Activated CD4-positive, CD25-positive, alpha-beta regulatory T cell treated with anti-CD3 and anti-CD28 coated beads, Interleukin-2, amount 50 U/mL, for 24 hours (primary cell): ENCODE data around the gene FCHO1.
"Not testable (repeated sequence)": the region's sequence is repeated elsewhere in the genome, so short reads cannot be mapped to it uniquely, and the experiment has no call there.

Experiments used
- ATAC-seq, 2 donors: fragments of 150-1000 bp; cut with Tn5 transposase; one replicate each; pipeline ENCODE4 v1.10.0; 2021; ENCODE audit warnings: mild to moderate bottlenecking in 1 of 2, moderate library complexity in 1 of 2

Gene FCHO1

GRCh38 chr19:17764348-17764747 is 13.1 kb downstream of the FCHO1 start:
- ATAC-seq: no peak

GRCh38 chr19:17765069-17765618 is 13.9 kb downstream of the FCHO1 start:
- ATAC-seq: no peak

- ATAC-seq: no peak
These were observed 15.4 kb downstream of the FCHO1 start for GRCh38 chr19:17766543-17767131.

DNA sequence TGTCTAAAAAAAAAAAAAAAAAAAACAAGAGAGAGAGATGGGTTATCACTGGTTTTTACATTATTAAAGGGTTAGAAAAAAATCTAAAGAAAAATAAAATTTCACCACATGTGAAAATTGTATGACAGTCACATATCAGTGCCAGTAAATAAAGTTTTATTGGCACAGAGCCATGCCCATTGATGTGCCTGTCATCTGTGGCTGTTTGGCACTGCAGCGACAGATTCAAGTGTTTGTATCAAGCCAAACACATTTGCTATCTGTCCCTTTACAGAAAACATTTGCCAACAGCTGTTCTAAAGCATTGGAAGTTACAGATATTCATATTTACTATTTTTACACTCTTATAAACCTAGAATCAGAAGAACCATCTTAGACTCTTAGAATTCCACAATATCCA is 16.3 kb downstream of the FCHO1 start:
- ATAC-seq: no peak

DNA sequence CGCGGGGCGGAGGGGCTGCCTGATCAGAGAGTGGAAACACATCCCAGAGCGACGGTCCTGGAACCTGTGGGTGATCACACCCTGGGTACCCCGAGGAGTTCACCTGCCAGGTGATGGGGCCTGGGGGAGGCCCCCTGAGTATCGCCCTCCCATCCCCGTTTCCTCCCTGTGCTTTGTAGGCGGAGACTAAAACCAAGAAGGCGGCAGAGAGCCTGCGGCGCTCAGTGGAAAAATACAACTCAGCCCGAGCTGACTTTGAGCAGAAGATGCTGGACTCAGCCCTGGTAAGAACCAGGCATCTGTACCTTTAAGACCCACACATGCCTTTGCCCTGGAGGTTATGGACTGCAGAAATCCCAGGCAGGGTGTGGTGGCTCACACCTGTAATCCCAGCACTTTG is 19.3 kb downstream of the FCHO1 start:
- no peak for ATAC-seq

- peak; percentile 19 to 30 for ATAC-seq
These were observed 20.9 kb downstream of the FCHO1 start for GRCh38 chr19:17772172-17772571.

- ATAC-seq: no peak
These were observed 24.1 kb downstream of the FCHO1 start for GRCh38 chr19:17775245-17775927.

DNA sequence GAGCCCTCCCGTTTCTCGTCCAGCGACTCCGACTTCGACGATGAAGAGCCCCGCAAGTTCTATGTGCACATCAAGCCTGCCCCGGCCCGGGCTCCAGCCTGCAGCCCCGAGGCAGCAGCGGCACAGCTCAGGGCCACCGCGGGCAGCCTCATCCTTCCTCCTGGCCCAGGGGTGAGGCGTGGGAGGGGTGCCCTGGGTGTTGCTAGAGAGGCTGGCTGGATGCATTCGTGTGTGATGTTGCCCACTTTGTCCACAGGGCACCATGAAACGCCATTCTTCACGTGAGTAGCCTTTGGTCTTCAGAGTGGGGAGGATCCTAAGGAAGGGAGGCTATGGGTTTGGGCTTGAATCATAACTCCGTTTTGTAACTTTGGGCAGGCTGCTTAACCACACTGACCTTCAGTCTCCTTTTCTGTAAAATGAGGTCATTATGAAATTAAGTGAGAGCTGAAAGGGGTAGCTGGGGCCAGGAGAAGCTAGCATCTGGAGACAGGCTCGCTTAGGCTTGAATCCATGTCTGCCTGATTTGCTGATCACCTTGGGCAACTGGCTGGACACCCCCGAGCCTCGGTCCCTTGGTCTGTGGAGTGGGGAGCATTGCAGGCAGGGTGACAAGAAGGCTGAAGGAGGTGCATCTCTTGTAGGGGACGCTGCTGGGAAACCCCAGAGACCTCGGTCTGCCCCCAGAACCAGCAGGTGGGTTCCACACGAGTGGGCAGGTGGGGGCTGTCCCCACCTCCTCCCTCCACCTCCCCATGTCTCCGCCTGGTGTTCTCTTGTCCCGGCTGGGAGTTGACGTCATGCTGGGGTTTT is 24.9 kb downstream of the FCHO1 start:
- peak; percentile 54 to 58 for ATAC-seq

DNA sequence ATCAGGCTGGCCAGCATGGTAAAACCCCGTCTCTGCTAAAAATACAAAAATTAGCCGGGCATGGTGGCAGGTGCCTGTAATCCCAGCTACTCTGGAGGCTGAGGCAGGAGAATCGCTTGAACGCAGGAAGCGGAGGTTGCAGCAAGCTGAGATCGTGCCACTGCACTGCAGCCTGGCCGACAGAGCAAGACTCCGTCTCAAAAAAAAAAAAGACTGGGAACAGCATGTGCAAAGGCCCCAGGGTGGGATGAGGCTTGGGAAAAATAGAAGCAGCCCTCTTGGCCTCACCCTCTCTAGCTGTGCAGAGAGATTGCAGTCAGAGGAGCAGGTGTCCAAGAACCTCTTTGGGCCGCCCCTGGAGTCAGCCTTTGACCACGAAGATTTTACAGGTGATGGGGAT is 26.6 kb downstream of the FCHO1 start:
- ATAC-seq: not testable (repeated sequence)

DNA sequence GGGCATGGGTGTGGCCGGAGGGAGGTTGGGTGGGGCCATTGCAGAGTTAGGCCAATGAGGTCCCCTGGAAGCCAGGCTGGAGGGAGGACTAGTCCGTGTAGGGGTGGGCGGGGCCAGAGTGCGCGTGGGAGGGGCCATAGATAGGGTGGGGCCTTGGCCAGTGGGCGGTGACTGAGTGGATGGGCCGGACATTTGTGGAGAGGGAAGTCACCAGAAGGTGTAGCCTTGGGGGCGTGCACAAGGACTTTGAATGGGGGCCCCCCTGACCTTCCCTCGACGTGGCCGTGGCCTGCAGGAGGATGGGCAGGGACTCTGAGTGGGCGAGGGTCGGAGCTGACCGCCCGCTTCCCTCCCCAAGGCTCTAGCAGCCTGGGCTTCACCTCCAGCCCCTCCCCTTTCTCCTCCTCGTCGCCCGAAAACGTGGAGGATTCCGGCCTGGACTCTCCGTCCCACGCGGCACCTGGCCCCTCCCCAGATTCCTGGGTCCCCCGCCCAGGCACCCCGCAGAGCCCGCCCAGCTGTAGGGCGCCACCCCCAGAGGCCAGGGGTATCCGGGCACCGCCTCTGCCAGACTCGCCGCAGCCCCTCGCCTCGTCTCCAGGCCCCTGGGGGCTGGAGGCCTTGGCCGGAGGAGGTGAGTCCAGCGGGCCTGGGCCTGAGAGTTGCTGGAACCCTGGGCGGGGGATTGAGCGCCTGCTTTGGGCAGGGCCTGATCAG is 27.1 kb downstream of the FCHO1 start:
- peak; percentile 25 to 42 for ATAC-seq

DNA sequence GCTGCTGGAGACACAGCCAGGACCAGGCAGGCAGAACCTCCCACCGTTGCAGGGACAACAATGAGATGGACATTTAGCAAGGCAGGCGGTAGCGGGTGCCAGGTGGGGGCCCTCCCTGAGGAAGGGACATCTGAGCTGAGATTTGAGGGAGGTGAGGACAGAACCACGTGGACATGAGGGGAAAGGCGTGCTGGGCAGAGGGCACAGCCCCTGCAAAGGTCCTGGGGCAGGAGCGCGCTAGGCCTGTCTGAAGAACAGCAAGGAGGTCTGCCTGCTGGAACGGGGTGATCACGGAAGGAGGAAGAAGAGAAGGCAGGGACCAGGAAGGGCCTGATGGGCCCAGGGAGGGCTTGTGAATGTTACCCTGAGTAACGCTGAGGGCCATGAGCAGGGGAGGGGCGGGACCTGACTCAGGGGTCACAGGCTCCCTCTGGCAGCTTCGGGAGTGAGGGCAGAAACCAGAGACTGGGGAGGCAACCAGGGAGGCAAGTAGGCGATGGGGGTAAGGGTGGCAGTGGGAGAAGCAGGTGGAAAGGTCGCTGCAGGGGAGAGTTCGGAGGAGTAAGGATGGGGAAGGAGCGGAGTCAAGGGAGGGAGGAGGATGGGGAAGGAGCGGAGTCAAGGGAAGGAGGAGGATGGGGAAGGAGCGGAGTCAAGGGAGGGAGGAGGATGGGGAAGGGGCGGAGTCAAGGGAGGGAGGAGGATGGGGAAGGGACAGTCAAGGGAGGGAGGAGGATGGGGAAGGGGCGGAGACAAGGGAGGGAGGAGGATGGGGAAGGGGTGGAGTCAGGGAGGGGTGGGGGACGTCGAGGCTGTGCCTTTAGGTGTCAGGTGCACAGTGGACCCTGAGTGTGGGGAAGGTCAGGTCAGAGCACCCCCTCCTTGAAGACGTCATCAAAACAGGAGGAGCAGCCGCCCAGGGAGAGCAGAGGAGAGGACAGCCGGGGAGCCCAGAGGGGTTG is 28.0 kb downstream of the FCHO1 start:
- no peak for ATAC-seq

- no peak for ATAC-seq
These were observed 29.5 kb downstream of the FCHO1 start for GRCh38 chr19:17780781-17781180.

DNA sequence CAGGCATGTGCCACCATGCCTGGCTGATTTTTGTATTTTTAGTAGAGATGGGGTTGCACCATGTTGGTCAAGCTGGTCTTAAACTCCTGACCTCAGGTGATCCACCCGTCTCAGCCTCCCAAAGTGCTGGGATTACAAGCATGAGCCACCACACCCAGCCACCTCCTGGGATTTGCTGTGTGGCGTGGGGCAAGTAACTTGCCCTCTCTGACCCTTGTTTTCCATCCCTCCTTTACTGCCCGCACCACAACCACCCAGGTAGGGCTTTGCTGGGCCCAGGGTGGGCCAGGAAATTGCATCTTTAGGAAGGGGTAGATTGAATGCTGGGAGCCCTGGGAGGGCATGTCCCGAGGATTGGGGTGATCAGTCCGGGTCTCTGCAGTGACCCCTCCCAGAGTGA is 32.4 kb downstream of the FCHO1 start:
- not testable (repeated sequence) for ATAC-seq

DNA sequence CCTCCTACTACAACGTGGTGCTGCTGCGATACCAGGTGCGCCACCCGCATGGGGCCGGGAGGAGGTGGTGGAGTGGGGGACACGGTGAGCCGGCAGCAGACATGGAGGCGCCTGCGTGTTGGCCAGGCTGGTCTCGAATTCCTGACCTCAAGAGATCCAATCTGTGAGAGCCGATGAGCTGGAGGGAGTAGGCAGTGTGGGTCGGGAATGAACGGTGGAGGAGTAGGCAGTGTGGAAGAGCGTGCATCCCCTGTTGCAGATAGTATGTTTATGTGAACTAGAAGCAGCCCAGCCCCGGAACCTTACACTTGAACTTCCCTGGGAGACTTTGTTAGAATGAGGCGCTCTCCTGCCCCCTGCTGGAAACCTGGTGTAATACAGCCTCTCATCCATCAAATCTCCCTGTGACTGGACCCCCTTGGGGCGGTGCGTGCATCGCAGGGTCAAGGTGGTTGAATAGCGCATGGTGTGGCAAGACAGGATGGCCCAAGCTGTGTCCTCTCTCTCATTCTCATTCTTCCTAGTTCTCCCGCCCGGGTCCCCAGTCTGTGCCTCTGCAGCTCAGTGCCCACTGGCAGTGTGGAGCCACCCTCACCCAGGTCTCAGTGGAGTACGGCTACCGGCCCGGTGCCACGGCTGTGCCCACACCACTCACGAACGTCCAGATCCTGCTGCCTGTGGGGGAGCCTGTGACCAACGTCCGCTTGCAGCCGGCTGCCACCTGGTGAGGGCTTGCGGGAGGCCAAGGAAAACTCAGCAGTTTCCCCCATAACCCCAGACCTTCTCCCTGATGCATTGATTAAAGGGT is 33.1 kb downstream of the FCHO1 start:
- ATAC-seq: peak; percentile 55 to 56

DNA sequence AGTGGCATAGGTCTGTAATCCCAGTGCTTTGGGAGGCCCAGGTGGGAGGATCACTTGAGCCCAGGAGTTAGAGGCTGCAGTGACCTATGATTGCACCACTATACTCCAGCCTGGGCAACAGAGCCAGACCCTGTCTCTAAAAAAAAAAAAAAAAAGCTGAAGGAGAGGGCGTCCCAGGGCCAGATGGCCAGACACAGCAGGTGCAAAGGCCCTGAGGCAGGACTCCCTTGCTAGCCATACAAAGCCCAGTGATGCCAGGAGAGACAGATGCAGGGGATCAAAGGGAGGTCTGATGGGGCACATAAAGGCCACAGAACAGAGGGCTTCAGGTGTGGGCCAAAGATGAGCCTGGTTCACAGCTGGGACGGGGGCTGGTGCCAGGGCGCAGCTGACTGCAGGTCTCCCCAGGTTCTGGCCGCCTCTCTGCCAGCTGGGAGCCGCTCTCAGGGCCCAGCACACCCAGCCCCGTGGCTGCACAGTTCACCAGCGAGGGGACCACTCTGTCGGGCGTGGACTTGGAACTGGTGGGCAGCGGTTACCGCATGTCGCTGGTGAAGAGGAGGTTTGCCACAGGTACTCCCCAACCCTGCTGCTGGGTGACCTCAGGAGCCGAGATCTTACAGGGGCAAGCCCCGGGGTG is 36.1 kb downstream of the FCHO1 start:
- ATAC-seq: no peak

DNA sequence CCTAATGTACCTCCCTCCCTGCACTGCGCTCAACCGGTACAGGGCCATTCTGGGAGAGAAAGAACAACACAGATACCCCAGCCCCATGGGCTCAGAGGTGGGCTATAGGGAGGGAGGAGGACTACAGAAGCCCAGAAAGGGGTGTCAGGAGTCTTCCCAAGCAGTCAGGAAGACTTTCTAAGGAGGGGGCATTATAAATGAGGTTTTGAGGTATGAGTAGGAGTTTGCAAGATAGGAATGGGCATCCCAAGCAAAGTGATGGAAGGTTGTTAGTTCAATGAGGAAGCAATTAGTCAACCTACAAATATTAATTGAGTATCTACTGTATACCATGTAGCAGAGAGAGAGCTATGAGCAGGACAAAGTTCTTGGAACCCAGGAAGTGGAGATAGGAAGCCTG is 37.4 kb downstream of the FCHO1 start:
- no peak for ATAC-seq

- ATAC-seq: no peak
These were observed 38.9 kb downstream of the FCHO1 start for GRCh38 chr19:17790059-17790780.

GRCh38 chr19:17794412-17794730 is 43.1 kb downstream of the FCHO1 start:
- no peak for ATAC-seq

- no peak for ATAC-seq
These were observed 43.6 kb downstream of the FCHO1 start, which contains the start of gene B3GNT3 for GRCh38 chr19:17794731-17795494. Gene B3GNT3, plus strand, starts transcription at chr19:17795138. Its CDS starts 12,670 bp downstream, at chr19:17807808.
